WTC11 (cell line): ENCODE results near the gene ENAH. TPM values are rescaled to one million over a fixed set of nuclear protein-coding genes. Genes with fewer than 3 reads are reported as not detected.

Experiments
- ATAC-seq: fragments of 200-7000 bp; cut with Tn5 transposase; 2 replicates; pipeline ENCODE4 v1.10.0; 2021; ENCODE audit warnings: mild to moderate bottlenecking, moderate library complexity
- CTCF ChIA-PET: fragments of 300-600 bp; sonication (Branson Sonifier 250); formaldehyde crosslinking; loops from one replicate; lab custom pipeline; 2021; ENCODE audit warnings: antibody characterized with exemption; lab: Charles Lee
- POLR2A ChIA-PET: fragments of 350-600 bp; sonication (Branson Sonifier 250); formaldehyde crosslinking; loops from one replicate; lab custom pipeline; 2021; ENCODE audit warnings: antibody characterized with exemption; lab: Charles Lee
- DNase-seq: peaks from one replicate; pipeline ENCODE4 v3.0.0; 2021; ENCODE audit warnings: low spot score
- H3K27ac Mint-ChIP-seq: 2 replicates; pipeline ENCODE4 v1.8.0; 2021; ENCODE audit warnings: mixed read lengths
- H3K27me3 Mint-ChIP-seq: 2 replicates; pipeline ENCODE4 v1.8.0; 2021; ENCODE audit warnings: low read depth, mild to moderate bottlenecking, moderate library complexity, mixed read lengths
- H3K36me3 Mint-ChIP-seq: 2 replicates; pipeline ENCODE4 v1.8.0; 2021; ENCODE audit warnings: mixed read lengths
- H3K4me1 Mint-ChIP-seq: 2 replicates; pipeline ENCODE4 v1.8.0; 2022; ENCODE audit warnings: mixed read lengths
- H3K4me3 Mint-ChIP-seq: 2 replicates; pipeline ENCODE4 v1.8.0; 2021; ENCODE audit warnings: mild to moderate bottlenecking, moderate library complexity, mixed read lengths
- H3K9me3 Mint-ChIP-seq: 2 replicates; pipeline ENCODE4 v1.8.0; 2021; ENCODE audit warnings: mixed read lengths
- CREM ChIP-seq: sonication (generic); formaldehyde crosslinking; IDR thresholded peaks from 2 replicates; pipeline ENCODE4 v1.8.1; 2022; ENCODE audit warnings: mild to moderate bottlenecking, missing genetic modification reagents, moderate library complexity
- GRHL2 ChIP-seq: fragments of 250-450 bp; sonication (Bioruptor Pico); IDR thresholded peaks from 2 replicates; pipeline ENCODE4 v1.8.0; 2022; ENCODE audit warnings: mild to moderate bottlenecking, moderate library complexity; ENCODE audit not compliant: insufficient replicate concordance, severe bottlenecking
- HMGA2 ChIP-seq: fragments of 250-450 bp; sonication (Bioruptor Pico); IDR thresholded peaks from 2 replicates; pipeline ENCODE4 v1.4.0; 2021; ENCODE audit warnings: mild to moderate bottlenecking, moderate library complexity
- MYBL2 ChIP-seq: sonication (generic); formaldehyde crosslinking; IDR thresholded peaks from 2 replicates; pipeline ENCODE4 v1.8.1; 2023; ENCODE audit warnings: mild to moderate bottlenecking, moderate library complexity, missing genetic modification reagents
- NFATC4 ChIP-seq: fragments of 250-450 bp; sonication (Bioruptor Pico); IDR thresholded peaks from 2 replicates; pipeline ENCODE4 v1.9.0; 2021; ENCODE audit warnings: mild to moderate bottlenecking
- SMAD4 ChIP-seq: sonication (generic); formaldehyde crosslinking; IDR thresholded peaks from 2 replicates; pipeline ENCODE4 v1.8.0; 2022; ENCODE audit warnings: mild to moderate bottlenecking, missing genetic modification reagents
- SP1 ChIP-seq: sonication (generic); formaldehyde crosslinking; conservative IDR thresholded peaks from 2 replicates; pipeline ENCODE4 v1.8.1; 2022; ENCODE audit warnings: missing genetic modification reagents
- TEAD1 ChIP-seq: sonication (generic); formaldehyde crosslinking; IDR thresholded peaks from 2 replicates; pipeline ENCODE4 v1.8.0; 2022; ENCODE audit warnings: mild to moderate bottlenecking, missing genetic modification reagents
- TP53 ChIP-seq: sonication (generic); formaldehyde crosslinking; IDR thresholded peaks from 2 replicates; pipeline ENCODE4 v1.8.1; 2023; ENCODE audit warnings: mild to moderate bottlenecking, missing genetic modification reagents
- ZNF416 ChIP-seq: fragments of 250-450 bp; sonication (Bioruptor Pico); IDR thresholded peaks from 2 replicates; pipeline ENCODE4 v1.9.0; 2021; ENCODE audit warnings: mild to moderate bottlenecking, inconsistent platforms
- ZNF423 ChIP-seq: fragments of 250-450 bp; sonication (Bioruptor Pico); IDR thresholded peaks from 2 replicates; pipeline ENCODE4 v2.1.2; 2022; ENCODE audit warnings: mild to moderate bottlenecking, moderate library complexity
- ZNF671 ChIP-seq: fragments of 250-450 bp; sonication (Bioruptor Pico); IDR thresholded peaks from 2 replicates; pipeline ENCODE4 v1.8.0; 2021; ENCODE audit warnings: mild to moderate bottlenecking
- total RNA-seq: library from RNA; stranded (reverse); gene quantifications from 3 replicates; pipeline ENCODE4 v1.2.3, GENCODE V29; 2021
- TF ChIP-seq, protein P1 (sequence below): sonication (generic); formaldehyde crosslinking; conservative IDR thresholded peaks from 2 replicates; pipeline ENCODE4 v1.8.1; 2022; ENCODE audit warnings: mild to moderate bottlenecking, missing genetic modification reagents
- TF ChIP-seq, protein P2 (sequence below): sonication (generic); formaldehyde crosslinking; IDR thresholded peaks from 2 replicates; pipeline ENCODE4 v1.8.0; 2023; ENCODE audit warnings: missing genetic modification reagents
- TF ChIP-seq, protein P3 (sequence below): sonication (generic); formaldehyde crosslinking; IDR thresholded peaks from 2 replicates; pipeline ENCODE4 v1.8.1; 2023; ENCODE audit warnings: mild to moderate bottlenecking, missing genetic modification reagents
- TF ChIP-seq, protein P4 (sequence below): sonication (generic); formaldehyde crosslinking; IDR thresholded peaks from 2 replicates; pipeline ENCODE4 v1.8.0; 2022; ENCODE audit warnings: mild to moderate bottlenecking, missing genetic modification reagents
- TF ChIP-seq, protein P5 (sequence below): sonication (generic); formaldehyde crosslinking; IDR thresholded peaks from 2 replicates; pipeline ENCODE4 v1.8.1; 2022; ENCODE audit warnings: missing genetic modification reagents, borderline replicate concordance
- TF ChIP-seq, protein P6 (sequence below): sonication (generic); formaldehyde crosslinking; IDR thresholded peaks from 2 replicates; pipeline ENCODE4 v1.8.1; 2023; ENCODE audit warnings: mild to moderate bottlenecking, missing genetic modification reagents, moderate library complexity

ENAH gene
- total RNA-seq, 1 experiment from 2014 or later, result 227 TPM

DNA sequence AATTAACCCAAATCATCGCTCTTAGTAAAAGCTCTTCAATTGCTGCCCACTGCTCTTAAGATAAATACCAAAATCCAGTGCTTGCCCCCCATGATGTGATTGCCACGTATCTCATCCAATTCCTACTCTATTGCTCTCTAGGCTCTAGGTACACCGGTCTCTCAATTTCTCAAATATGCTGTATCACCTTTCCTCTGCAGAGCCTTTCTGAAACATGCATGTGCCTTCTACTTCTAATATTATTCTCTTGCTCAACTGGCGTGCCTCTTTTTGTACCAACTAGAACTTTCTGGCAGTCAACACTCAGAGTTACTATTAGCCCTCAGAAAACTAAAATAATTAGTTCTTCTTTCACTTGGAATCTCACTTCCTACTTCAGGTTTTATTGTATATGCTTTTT, 113.3 kb downstream of the ENAH start:
- DNase-seq (no peak), ATAC-seq (no peak)
- Mint-ChIP-seq H3K36me3 (no peaks in the 10 kb centered on the region), H3K27me3 (no peaks in the 10 kb centered on the region), H3K4me3 (no peak overlapping the region), H3K27ac (peak overlapping the region; percentile 69), H3K4me1 (peaks cover 76% of the 10 kb centered on the region), H3K9me3 (no peaks in the 10 kb centered on the region)
- ChIA-PET CTCF (interaction anchor here (1.3 kb wide), 2 partner anchors 58 to 65 kb away, joined by 3 to 6 read pairs; no protein-coding TSS in a partner anchor), POLR2A (no interaction called here)
- TF ChIP-seq SP1 (CRISPR knock-in tag), result no peak
- no peak for TF ChIP-seq ZNF423 (CRISPR knock-in tag)
- TF ChIP-seq, protein P1, sequence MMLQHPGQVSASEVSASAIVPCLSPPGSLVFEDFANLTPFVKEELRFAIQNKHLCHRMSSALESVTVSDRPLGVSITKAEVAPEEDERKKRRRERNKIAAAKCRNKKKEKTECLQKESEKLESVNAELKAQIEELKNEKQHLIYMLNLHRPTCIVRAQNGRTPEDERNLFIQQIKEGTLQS, result no peak
- TF ChIP-seq, protein P2, sequence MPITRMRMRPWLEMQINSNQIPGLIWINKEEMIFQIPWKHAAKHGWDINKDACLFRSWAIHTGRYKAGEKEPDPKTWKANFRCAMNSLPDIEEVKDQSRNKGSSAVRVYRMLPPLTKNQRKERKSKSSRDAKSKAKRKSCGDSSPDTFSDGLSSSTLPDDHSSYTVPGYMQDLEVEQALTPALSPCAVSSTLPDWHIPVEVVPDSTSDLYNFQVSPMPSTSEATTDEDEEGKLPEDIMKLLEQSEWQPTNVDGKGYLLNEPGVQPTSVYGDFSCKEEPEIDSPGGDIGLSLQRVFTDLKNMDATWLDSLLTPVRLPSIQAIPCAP, result no peak
- TF ChIP-seq ZNF416 (CRISPR knock-in tag), result no peak
- no peak for TF ChIP-seq TP53
- TF ChIP-seq NFATC4 (CRISPR knock-in tag), result no peak
- TF ChIP-seq HMGA2 (CRISPR knock-in tag), result no peak
- no peak for TF ChIP-seq ZNF671 (CRISPR knock-in tag)

DNA sequence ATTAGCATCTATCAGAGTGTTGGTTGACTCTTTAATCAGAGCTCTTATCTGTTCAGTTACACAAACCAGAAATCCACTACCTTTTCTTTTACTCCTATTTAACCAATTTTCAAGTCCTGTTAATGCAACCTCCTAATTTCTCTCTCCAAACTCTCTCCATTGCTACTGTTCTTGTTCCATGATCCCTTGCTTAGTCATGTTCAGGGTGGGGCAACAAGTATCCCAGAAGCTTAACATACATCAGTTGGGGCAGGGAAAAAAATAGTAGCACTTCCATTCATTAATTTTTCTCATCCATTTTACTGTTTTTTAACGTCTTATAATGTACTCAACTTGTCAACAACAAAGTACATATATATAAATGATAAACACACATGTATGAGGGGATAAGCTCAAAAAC, 113.9 kb downstream of the ENAH start:
- no peak for DNase-seq
- Mint-ChIP-seq H3K9me3 (no peaks in the 10 kb centered on the region), H3K4me1 (peaks cover 74% of the 10 kb centered on the region), H3K27me3 (no peaks in the 10 kb centered on the region), H3K36me3 (no peaks in the 10 kb centered on the region), H3K27ac (peak overlapping the region; percentile 79), H3K4me3 (no peak overlapping the region)
- CTCF ChIA-PET, result interaction anchor here (1.3 kb wide), 2 partner anchors 58 to 64 kb away, joined by 3 to 6 read pairs; no protein-coding TSS in a partner anchor
- POLR2A ChIA-PET, result no interaction called here
- TF ChIP-seq GRHL2 (no peak), TEAD1 (CRISPR knock-in tag) (no peak), SMAD4 (CRISPR knock-in tag) (no peak), HMGA2 (CRISPR knock-in tag) (no peak), CREM (no peak), MYBL2 (CRISPR knock-in tag) (no peak)
- TF ChIP-seq, protein P3, sequence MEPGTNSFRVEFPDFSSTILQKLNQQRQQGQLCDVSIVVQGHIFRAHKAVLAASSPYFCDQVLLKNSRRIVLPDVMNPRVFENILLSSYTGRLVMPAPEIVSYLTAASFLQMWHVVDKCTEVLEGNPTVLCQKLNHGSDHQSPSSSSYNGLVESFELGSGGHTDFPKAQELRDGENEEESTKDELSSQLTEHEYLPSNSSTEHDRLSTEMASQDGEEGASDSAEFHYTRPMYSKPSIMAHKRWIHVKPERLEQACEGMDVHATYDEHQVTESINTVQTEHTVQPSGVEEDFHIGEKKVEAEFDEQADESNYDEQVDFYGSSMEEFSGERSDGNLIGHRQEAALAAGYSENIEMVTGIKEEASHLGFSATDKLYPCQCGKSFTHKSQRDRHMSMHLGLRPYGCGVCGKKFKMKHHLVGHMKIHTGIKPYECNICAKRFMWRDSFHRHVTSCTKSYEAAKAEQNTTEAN (CRISPR knock-in tag), result no peak
- TF ChIP-seq, protein P4, sequence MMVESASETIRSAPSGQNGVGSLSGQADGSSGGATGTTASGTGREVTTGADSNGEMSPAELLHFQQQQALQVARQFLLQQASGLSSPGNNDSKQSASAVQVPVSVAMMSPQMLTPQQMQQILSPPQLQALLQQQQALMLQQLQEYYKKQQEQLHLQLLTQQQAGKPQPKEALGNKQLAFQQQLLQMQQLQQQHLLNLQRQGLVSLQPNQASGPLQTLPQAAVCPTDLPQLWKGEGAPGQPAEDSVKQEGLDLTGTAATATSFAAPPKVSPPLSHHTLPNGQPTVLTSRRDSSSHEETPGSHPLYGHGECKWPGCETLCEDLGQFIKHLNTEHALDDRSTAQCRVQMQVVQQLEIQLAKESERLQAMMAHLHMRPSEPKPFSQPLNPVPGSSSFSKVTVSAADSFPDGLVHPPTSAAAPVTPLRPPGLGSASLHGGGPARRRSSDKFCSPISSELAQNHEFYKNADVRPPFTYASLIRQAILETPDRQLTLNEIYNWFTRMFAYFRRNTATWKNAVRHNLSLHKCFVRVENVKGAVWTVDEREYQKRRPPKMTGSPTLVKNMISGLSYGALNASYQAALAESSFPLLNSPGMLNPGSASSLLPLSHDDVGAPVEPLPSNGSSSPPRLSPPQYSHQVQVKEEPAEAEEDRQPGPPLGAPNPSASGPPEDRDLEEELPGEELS (CRISPR knock-in tag), result no peak
- TF ChIP-seq, protein P5, sequence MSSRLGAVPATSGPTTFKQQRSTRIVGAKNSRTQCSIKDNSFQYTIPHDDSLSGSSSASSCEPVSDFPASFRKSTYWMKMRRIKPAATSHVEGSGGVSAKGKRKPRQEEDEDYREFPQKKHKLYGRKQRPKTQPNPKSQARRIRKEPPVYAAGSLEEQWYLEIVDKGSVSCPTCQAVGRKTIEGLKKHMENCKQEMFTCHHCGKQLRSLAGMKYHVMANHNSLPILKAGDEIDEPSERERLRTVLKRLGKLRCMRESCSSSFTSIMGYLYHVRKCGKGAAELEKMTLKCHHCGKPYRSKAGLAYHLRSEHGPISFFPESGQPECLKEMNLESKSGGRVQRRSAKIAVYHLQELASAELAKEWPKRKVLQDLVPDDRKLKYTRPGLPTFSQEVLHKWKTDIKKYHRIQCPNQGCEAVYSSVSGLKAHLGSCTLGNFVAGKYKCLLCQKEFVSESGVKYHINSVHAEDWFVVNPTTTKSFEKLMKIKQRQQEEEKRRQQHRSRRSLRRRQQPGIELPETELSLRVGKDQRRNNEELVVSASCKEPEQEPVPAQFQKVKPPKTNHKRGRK (CRISPR knock-in tag), result no peak
- TF ChIP-seq, protein P6, sequence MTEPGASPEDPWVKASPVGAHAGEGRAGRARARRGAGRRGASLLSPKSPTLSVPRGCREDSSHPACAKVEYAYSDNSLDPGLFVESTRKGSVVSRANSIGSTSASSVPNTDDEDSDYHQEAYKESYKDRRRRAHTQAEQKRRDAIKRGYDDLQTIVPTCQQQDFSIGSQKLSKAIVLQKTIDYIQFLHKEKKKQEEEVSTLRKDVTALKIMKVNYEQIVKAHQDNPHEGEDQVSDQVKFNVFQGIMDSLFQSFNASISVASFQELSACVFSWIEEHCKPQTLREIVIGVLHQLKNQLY (CRISPR knock-in tag), result no peak
- no peak for ATAC-seq
